Lung microvascular endothelial cell (primary cell): ENCODE data around the gene CAMSAP3. TPM values are rescaled to one million over a fixed set of nuclear protein-coding genes. Genes with fewer than 3 reads are reported as not detected.

Experiments
- DNase-seq, 2 donors: peaks; one replicate each; pipeline versions ENCODE4 v3.0.0 to v3.0.0-alpha.2; 2010; ENCODE audit warnings: low read depth in 2 of 2
- total RNA-seq: library from RNA; depleted of rRNA; stranded (reverse); fragments of >200 nt; gene quantifications from 2 replicates; pipeline ENCODE4 v1.2.1, GENCODE V29; 2014

CAMSAP3 gene, protein sequence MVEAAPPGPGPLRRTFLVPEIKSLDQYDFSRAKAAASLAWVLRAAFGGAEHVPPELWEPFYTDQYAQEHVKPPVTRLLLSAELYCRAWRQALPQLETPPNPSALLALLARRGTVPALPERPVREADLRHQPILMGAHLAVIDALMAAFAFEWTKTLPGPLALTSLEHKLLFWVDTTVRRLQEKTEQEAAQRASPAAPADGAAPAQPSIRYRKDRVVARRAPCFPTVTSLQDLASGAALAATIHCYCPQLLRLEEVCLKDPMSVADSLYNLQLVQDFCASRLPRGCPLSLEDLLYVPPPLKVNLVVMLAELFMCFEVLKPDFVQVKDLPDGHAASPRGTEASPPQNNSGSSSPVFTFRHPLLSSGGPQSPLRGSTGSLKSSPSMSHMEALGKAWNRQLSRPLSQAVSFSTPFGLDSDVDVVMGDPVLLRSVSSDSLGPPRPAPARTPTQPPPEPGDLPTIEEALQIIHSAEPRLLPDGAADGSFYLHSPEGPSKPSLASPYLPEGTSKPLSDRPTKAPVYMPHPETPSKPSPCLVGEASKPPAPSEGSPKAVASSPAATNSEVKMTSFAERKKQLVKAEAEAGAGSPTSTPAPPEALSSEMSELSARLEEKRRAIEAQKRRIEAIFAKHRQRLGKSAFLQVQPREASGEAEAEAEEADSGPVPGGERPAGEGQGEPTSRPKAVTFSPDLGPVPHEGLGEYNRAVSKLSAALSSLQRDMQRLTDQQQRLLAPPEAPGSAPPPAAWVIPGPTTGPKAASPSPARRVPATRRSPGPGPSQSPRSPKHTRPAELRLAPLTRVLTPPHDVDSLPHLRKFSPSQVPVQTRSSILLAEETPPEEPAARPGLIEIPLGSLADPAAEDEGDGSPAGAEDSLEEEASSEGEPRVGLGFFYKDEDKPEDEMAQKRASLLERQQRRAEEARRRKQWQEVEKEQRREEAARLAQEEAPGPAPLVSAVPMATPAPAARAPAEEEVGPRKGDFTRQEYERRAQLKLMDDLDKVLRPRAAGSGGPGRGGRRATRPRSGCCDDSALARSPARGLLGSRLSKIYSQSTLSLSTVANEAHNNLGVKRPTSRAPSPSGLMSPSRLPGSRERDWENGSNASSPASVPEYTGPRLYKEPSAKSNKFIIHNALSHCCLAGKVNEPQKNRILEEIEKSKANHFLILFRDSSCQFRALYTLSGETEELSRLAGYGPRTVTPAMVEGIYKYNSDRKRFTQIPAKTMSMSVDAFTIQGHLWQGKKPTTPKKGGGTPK
- under 0.01 TPM in 2 replicates for total RNA-seq

GRCh38 chr19:7595466-7596133, at the start of gene CAMSAP3:
Gene CAMSAP3, plus strand, starts transcription at chr19:7595863. Its CDS starts 140 bp downstream, at chr19:7596003.
- peak in 1 of 2 donors; percentile 18 for DNase-seq

DNA sequence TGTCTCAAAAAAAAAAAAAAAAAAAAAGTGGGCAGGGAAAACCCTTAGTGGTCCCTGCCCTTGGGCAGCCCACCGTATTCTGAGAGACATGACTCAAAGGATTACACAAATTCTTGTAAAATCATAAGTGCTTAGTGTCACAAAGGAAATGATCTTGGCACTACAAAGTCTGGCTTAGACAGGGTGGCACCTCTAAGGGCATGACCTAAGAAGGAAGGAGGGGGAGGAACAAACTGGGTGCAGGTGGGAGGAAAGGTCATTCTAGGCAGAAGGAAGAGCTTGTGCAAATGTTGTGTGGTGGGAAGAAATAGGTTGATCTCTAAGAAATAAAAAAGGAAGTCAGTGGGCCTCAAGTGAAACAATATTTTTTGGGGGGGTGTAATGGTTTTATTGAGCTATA, 49.8 kb upstream of the CAMSAP3 start:
- no peak for DNase-seq

GRCh38 chr19:7547159-7547558, 48.5 kb upstream of the CAMSAP3 start:
- DNase-seq = no peak

GRCh38 chr19:7549429-7550148, 46.1 kb upstream of the CAMSAP3 start:
- DNase-seq = no peak

GRCh38 chr19:7550169-7550770, 45.4 kb upstream of the CAMSAP3 start:
- no peak for DNase-seq

GRCh38 chr19:7550987-7551761, 44.5 kb upstream of the CAMSAP3 start:
- peak in 1 of 2 donors; percentile 68 for DNase-seq

DNA sequence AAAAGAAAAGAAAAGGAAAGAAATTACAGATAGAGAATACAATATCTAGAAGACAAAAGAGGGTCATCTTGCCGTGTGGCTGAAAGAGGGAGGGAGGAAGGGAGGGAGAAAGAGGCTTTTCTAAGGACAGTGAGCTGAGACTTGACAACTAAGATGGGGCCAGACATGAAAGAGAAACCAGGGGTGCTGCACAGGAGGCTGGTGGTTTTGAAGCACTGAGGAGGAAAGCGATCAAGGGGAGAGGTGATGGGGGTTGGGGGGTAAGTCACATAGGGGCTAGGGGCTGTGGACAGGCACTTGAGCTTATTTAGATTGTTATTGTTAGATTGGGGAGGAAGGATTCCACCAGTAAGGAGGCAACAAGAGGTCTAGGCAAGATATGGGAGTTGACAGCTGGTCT, 42.9 kb upstream of the CAMSAP3 start:
- no peak for DNase-seq

DNA sequence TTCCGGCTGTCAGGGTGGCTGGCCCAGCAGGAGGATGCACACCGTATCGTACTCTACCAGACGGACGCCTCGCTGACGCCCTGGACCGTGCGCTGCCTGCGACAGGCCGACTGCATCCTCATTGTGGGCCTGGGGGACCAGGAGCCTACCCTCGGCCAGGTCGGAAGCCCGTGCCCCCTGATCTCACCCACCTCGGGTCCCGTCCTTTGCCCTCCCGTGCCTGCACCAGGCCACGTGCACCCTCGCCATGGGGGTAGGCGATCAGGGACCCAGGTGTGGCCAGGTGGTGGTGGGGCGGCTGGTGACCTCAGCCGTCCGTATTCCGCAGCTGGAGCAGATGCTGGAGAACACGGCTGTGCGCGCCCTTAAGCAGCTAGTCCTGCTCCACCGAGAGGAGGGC, 41.1 kb upstream of the CAMSAP3 start:
- no peak for DNase-seq

DNA sequence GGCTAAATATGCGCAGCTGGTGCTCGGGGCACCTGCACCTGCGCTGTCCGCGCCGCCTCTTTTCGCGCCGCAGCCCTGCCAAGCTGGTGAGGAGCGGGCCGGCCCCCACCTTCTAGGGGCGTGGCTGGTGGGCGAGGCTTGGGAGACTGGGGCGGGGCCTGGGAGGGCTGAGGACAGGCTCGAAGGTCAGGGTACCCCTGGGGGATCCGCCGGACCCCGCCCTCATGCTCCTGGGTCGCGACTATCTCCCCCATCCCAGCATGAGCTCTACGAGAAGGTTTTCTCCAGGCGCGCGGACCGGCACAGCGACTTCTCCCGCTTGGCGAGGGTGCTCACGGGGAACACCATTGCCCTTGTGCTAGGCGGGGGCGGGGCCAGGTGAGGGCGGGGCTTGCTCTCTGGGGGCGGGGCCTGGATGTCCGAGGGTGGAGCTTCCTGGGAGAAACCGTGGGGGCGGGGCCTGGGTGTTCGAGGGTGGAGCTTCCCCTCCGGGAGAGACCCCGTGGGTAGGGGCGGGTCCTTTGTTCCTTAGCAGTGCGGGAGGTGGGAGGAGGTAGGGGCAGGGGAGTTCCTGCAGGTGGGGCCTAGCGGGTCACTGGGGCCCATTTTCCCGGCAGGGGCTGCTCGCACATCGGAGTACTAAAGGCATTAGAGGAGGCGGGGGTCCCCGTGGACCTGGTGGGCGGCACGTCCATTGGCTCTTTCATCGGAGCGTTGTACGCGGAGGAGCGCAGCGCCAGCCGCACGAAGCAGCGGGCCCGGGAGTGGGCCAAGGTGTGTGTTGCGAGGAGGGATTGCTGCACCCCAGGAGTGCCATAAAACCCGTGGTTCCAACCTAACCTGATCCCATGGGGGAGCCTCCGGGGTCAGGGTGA, 40.4 kb upstream of the CAMSAP3 start:
- DNase-seq = no peak

GRCh38 chr19:7556696-7557315, 38.9 kb upstream of the CAMSAP3 start:
- no peak for DNase-seq

DNA sequence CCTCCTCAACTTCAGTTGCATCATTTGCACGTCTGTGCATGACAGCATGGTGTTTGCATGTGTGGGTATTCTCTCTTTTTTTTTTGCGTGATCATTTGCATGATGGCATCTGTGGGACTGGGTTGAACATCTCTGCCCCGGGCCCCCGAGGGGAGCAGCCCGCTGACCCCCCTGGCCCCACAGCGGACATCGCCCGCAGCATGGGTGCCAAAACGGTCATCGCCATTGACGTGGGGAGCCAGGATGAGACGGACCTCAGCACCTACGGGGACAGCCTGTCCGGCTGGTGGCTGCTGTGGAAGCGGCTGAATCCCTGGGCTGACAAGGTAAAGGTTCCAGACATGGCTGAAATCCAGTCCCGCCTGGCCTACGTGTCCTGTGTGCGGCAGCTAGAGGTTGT, 37.0 kb upstream of the CAMSAP3 start:
- DNase-seq = no peak

GRCh38 chr19:7559102-7559501, 36.6 kb upstream of the CAMSAP3 start:
- no peak for DNase-seq

DNA sequence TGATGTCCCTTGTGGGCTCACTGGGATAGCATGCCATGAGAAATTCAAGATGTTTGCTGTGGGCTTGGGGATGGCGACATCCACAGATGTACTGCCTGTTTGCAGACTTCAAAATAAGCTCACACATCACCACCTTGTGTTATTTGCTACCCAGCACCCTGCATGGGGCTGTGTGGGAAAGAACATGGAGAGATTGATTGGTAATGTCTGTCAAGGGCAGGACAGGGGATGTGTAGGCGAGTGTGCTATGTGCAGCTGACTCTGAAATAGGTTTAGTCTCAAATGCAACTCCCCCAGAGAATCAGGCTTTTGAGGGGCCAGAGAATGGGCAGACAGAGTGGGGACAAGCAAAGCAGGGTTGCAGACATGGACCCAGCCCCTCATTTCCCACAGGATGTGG, 35.4 kb upstream of the CAMSAP3 start:
- no peak for DNase-seq

DNA sequence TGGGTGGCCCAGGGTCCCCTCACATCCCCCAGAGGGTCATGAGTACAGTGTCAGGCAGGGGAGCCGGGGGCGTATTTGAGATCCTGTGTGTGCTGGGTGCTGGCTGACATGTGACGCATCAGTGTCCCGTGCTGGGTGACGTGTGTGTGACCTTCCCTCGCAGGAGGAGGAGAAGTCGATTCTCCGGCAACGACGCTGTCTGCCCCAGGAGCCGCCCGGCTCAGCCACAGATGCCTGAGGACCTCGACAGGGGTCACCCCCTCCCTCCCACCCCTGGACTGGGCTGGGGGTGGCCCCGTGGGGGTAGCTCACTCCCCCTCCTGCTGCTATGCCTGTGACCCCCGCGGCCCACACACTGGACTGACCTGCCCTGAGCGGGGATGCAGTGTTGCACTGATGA, 34.3 kb upstream of the CAMSAP3 start:
- no peak for DNase-seq

DNA sequence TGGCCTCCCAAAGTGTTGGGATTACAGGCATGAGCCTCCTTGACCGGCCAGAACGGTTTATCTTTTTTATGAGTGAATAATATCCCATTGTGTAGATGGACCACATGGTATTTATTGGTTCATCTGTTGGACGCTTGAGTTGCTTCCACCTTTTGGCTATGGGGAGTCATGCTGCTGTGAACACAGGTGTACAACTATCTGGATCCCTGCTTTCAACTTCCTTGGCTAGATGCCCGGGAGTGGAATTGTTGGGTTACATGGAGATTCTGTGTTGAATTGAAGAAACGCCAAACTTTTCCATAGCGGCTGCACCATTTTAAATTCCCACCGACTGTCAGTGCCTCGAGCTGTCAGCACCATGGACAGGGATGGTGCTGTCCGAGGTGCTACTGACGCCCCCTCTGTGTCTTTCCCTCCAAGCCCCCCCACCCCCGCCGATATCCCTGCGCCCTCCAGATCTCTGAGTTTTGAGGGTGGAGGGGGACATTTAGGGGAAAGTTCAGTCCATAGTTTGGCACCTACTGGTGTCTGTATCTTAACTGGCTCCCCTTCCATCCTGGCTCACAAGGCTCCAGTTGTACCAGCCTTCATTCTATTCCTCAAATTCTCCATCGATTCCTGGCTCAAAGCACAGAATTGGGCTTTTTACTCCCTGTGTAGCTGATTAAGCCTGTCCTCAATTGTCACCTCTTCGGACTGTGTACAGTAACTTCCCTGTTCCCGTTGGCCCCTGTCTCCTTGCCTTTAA, 32.8 kb upstream of the CAMSAP3 start:
- peak in 1 of 2 donors; percentile 17 for DNase-seq

DNA sequence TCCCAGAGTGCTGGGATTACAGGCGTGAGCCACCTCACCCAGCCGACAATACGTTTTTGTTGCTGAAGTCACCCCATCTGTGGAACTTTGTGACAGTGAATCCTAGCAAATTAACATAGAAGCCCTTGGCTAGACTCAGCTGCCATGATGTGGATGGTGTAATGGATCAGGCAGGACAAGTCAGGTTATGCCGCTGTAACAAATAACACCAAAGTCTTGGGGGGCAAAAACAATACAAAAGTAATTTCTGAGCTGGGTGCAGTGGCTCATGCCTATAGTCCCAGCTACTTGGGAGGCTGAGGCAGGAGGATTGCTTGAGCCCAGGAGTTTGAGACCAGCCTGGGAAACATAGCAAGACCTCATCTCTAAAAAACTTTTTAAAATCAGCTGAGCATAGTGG, 30.8 kb upstream of the CAMSAP3 start:
- DNase-seq = no peak

- DNase-seq = no peak
Observed at GRCh38 chr19:7565332-7565731, 30.3 kb upstream of the CAMSAP3 start.
